HepG2 (cell line): ENCODE results near the gene COG4. TPM values are rescaled to one million over a fixed set of nuclear protein-coding genes. Genes with fewer than 3 reads are reported as not detected.
A peak's percentile ranks its signal among the peaks of the same experiment; 100 is the strongest.

Experiments used
- ATAC-seq: fragments of 200-7000 bp; cut with Tn5 transposase; 3 replicates; pipeline ENCODE4 v1.9.1; 2020; ENCODE audit warnings: mild to moderate bottlenecking, moderate library complexity
- BruUV-seq: library from RNA; stranded (reverse); fragments of 400-500 nt; replicated peaks from 2 replicates; lab custom pipeline; 2021; lab: Mats Ljungman, UMichigan
- CTCF ChIA-PET: fragments of 300-600 bp; formaldehyde crosslinking; extraction: SDS; loops from one replicate; lab custom pipeline; 2021; ENCODE audit warnings: low total read pairs, inconsistent platforms, low intra/inter-chr PET ratio; lab: Yijun Ruan, JAX
- POLR2A ChIA-PET: fragments of 350-600 bp; sonication (Branson Sonifier 250); formaldehyde crosslinking; loops from one replicate; lab custom pipeline; 2020; ENCODE audit warnings: antibody characterized with exemption, inconsistent platforms; lab: Yijun Ruan, JAX
- DNase-seq: peaks from one replicate; pipeline ENCODE4 v3.0.0-alpha.2; 2015; ENCODE audit warnings: low spot score
- FAIRE-seq: peaks from 3 replicates; lab custom pipeline; 2011; peaks lifted over from hg19 to GRCh38; lab: Jason Lieb, UNC
- H2AFZ ChIP-seq: one replicate; pipeline ENCODE4 v1.6.1; 2011; ENCODE audit warnings: low read length, inconsistent platforms
- H3K27ac ChIP-seq: fragments of 300-600 bp; 3 replicates; pipeline ENCODE4 v1.8.0; 2011; ENCODE audit warnings: mixed run types, mild to moderate bottlenecking, mixed read lengths, low read length, inconsistent platforms; ENCODE audit not compliant: insufficient read depth; ENCODE audit errors: extremely low read length
- H3K27me3 ChIP-seq, 2 experiments: fragments of 200-600 bp in 1 of 2; 2 replicates in 1 of 2; 3 replicates in 1 of 2; pipeline versions ENCODE4 v1.6.0 to v1.8.0; 2011; ENCODE audit warnings: low read length in 2 of 2, mild to moderate bottlenecking in 2 of 2, moderate library complexity in 2 of 2, inconsistent platforms in 1 of 2; ENCODE audit not compliant: insufficient read depth in 2 of 2, control insufficient read depth in 1 of 2
- H3K36me3 ChIP-seq, 2 experiments: fragments of 200-600 bp in 1 of 2; replicated peaks in 1 of 2; 2 replicates in 1 of 2; 3 replicates in 1 of 2; pipeline versions ENCODE4 v1.5.1 to v1.8.0; 2011; ENCODE audit warnings: low read length in 2 of 2, inconsistent platforms in 1 of 2; ENCODE audit not compliant: insufficient read depth in 2 of 2, control insufficient read depth in 1 of 2
- H3K4me1 ChIP-seq: 2 replicates; pipeline ENCODE4 v1.5.1; 2012; ENCODE audit warnings: low read length, inconsistent platforms; ENCODE audit not compliant: insufficient read depth
- H3K4me2 ChIP-seq: 2 replicates; pipeline ENCODE4 v1.6.0; 2011; ENCODE audit warnings: low read depth, low read length, inconsistent platforms
- H3K4me3 ChIP-seq, 3 experiments: fragments of 200-600 bp in 1 of 3; sonication (generic), shearing (Covaris generic) in 1 of 3; replicated peaks in 1 of 3; 2 replicates each; pipeline ENCODE4 v1.5.1; 2011 to 2016; ENCODE audit warnings: low read length in 3 of 3, inconsistent platforms in 2 of 3, low read depth in 2 of 3, mild to moderate bottlenecking in 2 of 3, control low read depth in 1 of 3, mixed read lengths in 1 of 3; ENCODE audit not compliant: insufficient read depth in 1 of 3
- H3K79me2 ChIP-seq: one replicate; pipeline ENCODE4 v1.6.1; 2011; ENCODE audit warnings: low read length, inconsistent platforms; ENCODE audit not compliant: insufficient read depth
- H3K9ac ChIP-seq: 2 replicates; pipeline ENCODE4 v1.6.0; 2011; ENCODE audit warnings: mild to moderate bottlenecking, low read depth, low read length, inconsistent platforms; ENCODE audit not compliant: insufficient read depth
- H3K9me3 ChIP-seq: 2 replicates; pipeline ENCODE4 v1.5.1; 2012; ENCODE audit warnings: mild to moderate bottlenecking, low read length
- H4K20me1 ChIP-seq: 2 replicates; pipeline ENCODE4 v1.6.0; 2011; ENCODE audit warnings: inconsistent platforms, mild to moderate bottlenecking, low read length, moderate library complexity; ENCODE audit not compliant: insufficient read depth
- AGO1 ChIP-seq: fragments of 200-400 bp; formaldehyde crosslinking; IDR thresholded peaks from 2 replicates; pipeline ENCODE4 v1.6.1; 2017; ENCODE audit warnings: mild to moderate bottlenecking, low read depth, low read length, moderate library complexity; ENCODE audit not compliant: poor library complexity, severe bottlenecking
- FOXA1 ChIP-seq, 2 experiments: fragments of 450-650 bp in 1 of 2; sonication (generic) in 1 of 2; formaldehyde crosslinking in 1 of 2; IDR thresholded peaks; 2 replicates each; pipeline versions ENCODE4 v1.4.0 to v1.6.1; 2016 to 2020; ENCODE audit warnings: missing genetic modification reagents in 1 of 2
- FOXA3 ChIP-seq: IDR thresholded peaks from 2 replicates; pipeline ENCODE4 v1.6.1; 2016; ENCODE audit warnings: missing genetic modification reagents, missing compliant biosample characterization
- GTF2F1 ChIP-seq: fragments of 150-350 bp; IDR thresholded peaks from 2 replicates; pipeline ENCODE4 v1.6.1; 2014; ENCODE audit warnings: low read length
- MEIS2 ChIP-seq: sonication (generic); formaldehyde crosslinking; IDR thresholded peaks from 2 replicates; pipeline ENCODE4 v1.9.0; 2021; ENCODE audit warnings: mild to moderate bottlenecking, missing genetic modification reagents
- SP1 ChIP-seq, 2 experiments: fragments of 450-650 bp in 1 of 2; sonication (generic) in 1 of 2; formaldehyde crosslinking in 1 of 2; IDR thresholded peaks; 2 replicates each; pipeline versions ENCODE4 v1.4.0 to v1.6.1; 2016 to 2020; ENCODE audit warnings: missing genetic modification reagents in 1 of 2
- TFAP4 ChIP-seq: sonication (generic); IDR thresholded peaks from 2 replicates; pipeline ENCODE4 v1.6.1; 2016; ENCODE audit warnings: low read depth, borderline replicate concordance
- ZNF138 ChIP-seq: sonication (generic); formaldehyde crosslinking; IDR thresholded peaks from 2 replicates; pipeline ENCODE4 v1.5.0; 2020; ENCODE audit warnings: mild to moderate bottlenecking, low read depth, missing genetic modification reagents
- ZNF629 ChIP-seq: sonication (generic); formaldehyde crosslinking; conservative IDR thresholded peaks from 2 replicates; pipeline ENCODE4 v1.5.0; 2020; ENCODE audit warnings: missing genetic modification reagents
- ZSCAN30 ChIP-seq: sonication (generic); formaldehyde crosslinking; IDR thresholded peaks from 2 replicates; pipeline ENCODE4 v1.5.0; 2020; ENCODE audit warnings: mild to moderate bottlenecking, missing genetic modification reagents
- WGBS: methylation state at CpG from one replicate; pipeline ENCODE4 v1.1.6; 2017; ENCODE audit warnings: low lambda C conversion rate; 5-methylcytosine and 5-hydroxymethylcytosine counted together
- in situ Hi-C: cut with HindIII; loops from 2 replicates; pipeline ENCODE4 v1.10.0; 2017; ENCODE audit warnings: low pct_unique_long_range_greater_than_20kb; ENCODE audit not compliant: extremely low pct_ligation_motif_present
- intact Hi-C: fragments of 100-400 bp; cut with micrococcal nuclease; formaldehyde crosslinking; loops from one replicate; pipeline ENCODE4 v1.10.0; 2022; ENCODE audit not compliant: unreplicated experiment
- polyA plus RNA-seq, 8 experiments: library from polyadenylated mRNA; depleted of rRNA in 3 of 8; stranded (reverse) in 7 of 8; unstranded in 1 of 8; fragments of >200 nt; fragmentation: Illumina TruSeq in 4 of 8; extraction: Trizol in 4 of 8; gene quantifications; 2 replicates each; pipeline versions ENCODE4 v1.2.1 to v1.2.3, GENCODE V29; 2011 to 2016; ENCODE audit warnings: low read depth in 4 of 8, missing spikeins in 1 of 8, mixed read lengths in 1 of 8; ENCODE audit not compliant: insufficient read depth in 1 of 8
- total RNA-seq, 5 experiments: library from RNA; depleted of rRNA; stranded (reverse); fragments of >200 nt; fragmentation: Illumina TruSeq; extraction: Trizol; gene quantifications; 2 replicates each; pipeline ENCODE4 v1.2.3, GENCODE V29; 2016; ENCODE audit warnings: low read depth in 1 of 5

Gene COG4
- total and polyA plus RNA-seq, 2 of the 13 experiments (the other 11 are each of a cell fraction or from before 2014, with no cell fraction given) = 51.1 to 73.8 TPM

GRCh38 chr16:70463235-70463634 is 60.1 kb downstream of the COG4 start:
- WGBS = 100% methylated on average over 2 of the region's 2 CpGs
- BruUV-seq = no TSS peak
- Histone ChIP-seq H3K27me3 (no peaks in the 10 kb centered on the region), H3K9ac (no peak overlapping the region), H3K9me3 (no peaks in the 10 kb centered on the region), H3K36me3 (peaks cover 3 to 5% of the 10 kb centered on the region in 2 experiments; a peak in 3 of 5 replicates), H3K27ac (no peak overlapping the region), H4K20me1 (no peaks in the 10 kb centered on the region), H3K4me1 (peaks cover 8% of the 10 kb centered on the region; the same call in 1 of the 2 replicates), H3K4me3 (no peak overlapping the region), H3K79me2 (no peaks in the 10 kb centered on the region), H2AFZ (no peak overlapping the region), H3K4me2 (no peak overlapping the region)
- in situ Hi-C loops = loop anchor here (5.0 kb wide), 1 partner anchor 49 kb away; no protein-coding TSS in a partner anchor
- TF ChIP-seq GTF2F1 (no peak), ZNF629 (CRISPR knock-in tag) (peak; percentile 61)
- POLR2A ChIA-PET = interaction anchor here (0.7 to 1.9 kb wide), 4 partner anchors 9 to 82 kb away, joined by 3 to 6 read pairs (median 4); partner anchors contain the start of gene FCSK
- CTCF ChIA-PET = no interaction called here
- intact Hi-C loops = no loop called here
- no peak for ATAC-seq
- no peak for DNase-seq
- FAIRE-seq = no peak

GRCh38 chr16:70460737-70461261 is 62.6 kb downstream of the COG4 start:
- no peak overlapping the region; the same call in 1 of the 2 replicates for H3K9ac ChIP-seq
- H2AFZ ChIP-seq = no peak overlapping the region
- no peak overlapping the region for H3K4me3 ChIP-seq
- no peak overlapping the region for H3K4me2 ChIP-seq
- TF ChIP-seq FOXA1 (IDR thresholded peaks at IDR 0.05) (no peak), FOXA1 (CRISPR knock-in tag; IDR thresholded peaks at IDR 0.05) (peak; percentile 48; the same call in 1 of the 2 replicates), TFAP4 (peak; percentile 31; the same call in 1 of the 2 replicates), AGO1 (no peak), ZNF138 (CRISPR knock-in tag) (0 out of 2 replicates have a peak, but pooled peaks have one; percentile 48), FOXA3 (CRISPR knock-in tag) (peak; percentile 16; the same call in 1 of the 2 replicates), MEIS2 (CRISPR knock-in tag) (0 out of 2 replicates have a peak, but pooled peaks have one; percentile 2), ZSCAN30 (CRISPR knock-in tag) (no peak), SP1 (IDR thresholded peaks at IDR 0.05) (no peak), SP1 (CRISPR knock-in tag; IDR thresholded peaks at IDR 0.05) (no peak)
- ChIA-PET POLR2A (interaction anchor here (1.2 kb wide), 1 partner anchor 79 kb away, joined by 7 read pairs; no protein-coding TSS in a partner anchor), CTCF (no interaction called here)
- H4K20me1 ChIP-seq = no peaks in the 10 kb centered on the region
- in situ Hi-C loops (loop anchor here (5.0 kb wide), 1 partner anchor 52 kb away; no protein-coding TSS in a partner anchor), intact Hi-C loops (no loop called here)
- DNase-seq (no peak), ATAC-seq (peak; percentile 48), FAIRE-seq (no peak)
- H3K27me3 ChIP-seq = no peaks in the 10 kb centered on the region
- H3K4me1 ChIP-seq = peaks cover 29% of the 10 kb centered on the region
- BruUV-seq = no TSS peak
- H3K36me3 ChIP-seq = peaks cover 2 to 5% of the 10 kb centered on the region in 2 experiments; a peak in 3 of 5 replicates
- no peaks in the 10 kb centered on the region for H3K79me2 ChIP-seq
- 57% methylated on average over 7 of the region's 8 CpGs for WGBS
- H3K9me3 ChIP-seq = no peaks in the 10 kb centered on the region
- H3K27ac ChIP-seq = peak overlapping the region; percentile 25
